ENCODE data around the gene SLC1A4. TPM values are rescaled to one million over a fixed set of nuclear protein-coding genes. Genes with fewer than 3 reads are reported as not detected.

SLC1A4 gene
- polyA plus RNA-seq, 3 donors, result 3.2 to 4.5 (median 4.4) TPM

DNA sequence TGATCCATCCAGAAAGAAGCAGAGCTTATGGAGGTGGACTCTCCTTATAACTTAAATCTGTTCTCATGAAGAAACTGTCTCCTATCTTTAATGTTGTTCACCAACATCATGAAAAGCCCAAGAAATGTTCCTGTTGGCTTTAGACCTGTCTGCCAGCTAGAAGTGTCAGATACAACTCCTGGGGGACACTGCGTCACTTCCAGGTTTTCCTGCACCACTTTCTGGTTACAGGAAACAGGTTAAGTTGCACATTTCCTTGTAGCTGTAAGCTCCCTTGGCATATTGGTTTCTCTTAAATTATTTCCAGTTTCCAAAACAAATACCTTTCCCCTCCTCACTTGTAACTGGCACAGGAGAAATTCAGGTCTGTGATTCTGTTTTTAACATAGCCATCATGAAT, 69.9 kb downstream of the SLC1A4 start:
- 20% methylated on average over 1 of the region's 1 CpG for WGBS (ENCODE audit: insufficient coverage)
- no peaks in the 10 kb centered on the region for H3K36me3 Mint-ChIP-seq
- Histone ChIP-seq H3K27ac (ENCODE audit: low read depth in 1 of 2, low read length in 2 of 2) (no peak overlapping the region), H3K36me3 (replicated peaks in 1 of 2; ENCODE audit: control insufficient read depth in 1 of 2, insufficient read depth in 2 of 2, low read length in 2 of 2) (no peaks in the 10 kb centered on the region), H3K4me3 (replicated peaks in 1 of 3; ENCODE audit: low read depth in 2 of 3, low read length in 3 of 3) (no peak overlapping the region), H3K9me3 (replicated peaks in 1 of 2; ENCODE audit: control insufficient read depth in 1 of 2, insufficient read depth in 1 of 2, low read length in 2 of 2) (no peaks in the 10 kb centered on the region), H3K4me2 (replicated peaks; ENCODE audit: extremely low read depth, low read length, poor library complexity, severe bottlenecking) (no peak overlapping the region), H3K79me2 (ENCODE audit: insufficient read depth, low read length) (peaks cover 67% of the 10 kb centered on the region), H3K27me3 (ENCODE audit: control insufficient read depth in 2 of 2, insufficient read depth in 2 of 2, low read length in 2 of 2) (no peaks in the 10 kb centered on the region), H3K4me1 (ENCODE audit: control insufficient read depth in 1 of 2, insufficient read depth in 2 of 2, low read length in 2 of 2) (peaks cover 29 to 37% of the 10 kb centered on the region in 2 donors), H3K9ac (ENCODE audit: insufficient read depth, low read length, poor library complexity, severe bottlenecking) (no peak overlapping the region), H2AFZ (ENCODE audit: insufficient read depth, low read depth, low read length, poor library complexity, severe bottlenecking) (no peak overlapping the region), H4K20me1 (ENCODE audit: insufficient read depth, low read length) (no peaks in the 10 kb centered on the region)
- intact Hi-C loops (cut with micrococcal nuclease), result no loop called here
- no peak overlapping the region for H3K4me3 Mint-ChIP-seq
- no peak for DNase-seq
- H3K4me1 Mint-ChIP-seq, result peaks cover 45% of the 10 kb centered on the region
- TF ChIP-seq, protein P1, sequence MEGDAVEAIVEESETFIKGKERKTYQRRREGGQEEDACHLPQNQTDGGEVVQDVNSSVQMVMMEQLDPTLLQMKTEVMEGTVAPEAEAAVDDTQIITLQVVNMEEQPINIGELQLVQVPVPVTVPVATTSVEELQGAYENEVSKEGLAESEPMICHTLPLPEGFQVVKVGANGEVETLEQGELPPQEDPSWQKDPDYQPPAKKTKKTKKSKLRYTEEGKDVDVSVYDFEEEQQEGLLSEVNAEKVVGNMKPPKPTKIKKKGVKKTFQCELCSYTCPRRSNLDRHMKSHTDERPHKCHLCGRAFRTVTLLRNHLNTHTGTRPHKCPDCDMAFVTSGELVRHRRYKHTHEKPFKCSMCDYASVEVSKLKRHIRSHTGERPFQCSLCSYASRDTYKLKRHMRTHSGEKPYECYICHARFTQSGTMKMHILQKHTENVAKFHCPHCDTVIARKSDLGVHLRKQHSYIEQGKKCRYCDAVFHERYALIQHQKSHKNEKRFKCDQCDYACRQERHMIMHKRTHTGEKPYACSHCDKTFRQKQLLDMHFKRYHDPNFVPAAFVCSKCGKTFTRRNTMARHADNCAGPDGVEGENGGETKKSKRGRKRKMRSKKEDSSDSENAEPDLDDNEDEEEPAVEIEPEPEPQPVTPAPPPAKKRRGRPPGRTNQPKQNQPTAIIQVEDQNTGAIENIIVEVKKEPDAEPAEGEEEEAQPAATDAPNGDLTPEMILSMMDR (IDR thresholded peaks at IDR 0.05), result no peak
- peaks cover 0 to 3% (median 0%) of the 10 kb centered on the region in 3 donors for H3K27me3 Mint-ChIP-seq (ENCODE audit: low read depth in 3 of 3)
- no peak overlapping the region for H3K27ac Mint-ChIP-seq
- peaks cover 0 to 2% (median 0%) of the 10 kb centered on the region in 7 donors for H3K9me3 Mint-ChIP-seq

DNA sequence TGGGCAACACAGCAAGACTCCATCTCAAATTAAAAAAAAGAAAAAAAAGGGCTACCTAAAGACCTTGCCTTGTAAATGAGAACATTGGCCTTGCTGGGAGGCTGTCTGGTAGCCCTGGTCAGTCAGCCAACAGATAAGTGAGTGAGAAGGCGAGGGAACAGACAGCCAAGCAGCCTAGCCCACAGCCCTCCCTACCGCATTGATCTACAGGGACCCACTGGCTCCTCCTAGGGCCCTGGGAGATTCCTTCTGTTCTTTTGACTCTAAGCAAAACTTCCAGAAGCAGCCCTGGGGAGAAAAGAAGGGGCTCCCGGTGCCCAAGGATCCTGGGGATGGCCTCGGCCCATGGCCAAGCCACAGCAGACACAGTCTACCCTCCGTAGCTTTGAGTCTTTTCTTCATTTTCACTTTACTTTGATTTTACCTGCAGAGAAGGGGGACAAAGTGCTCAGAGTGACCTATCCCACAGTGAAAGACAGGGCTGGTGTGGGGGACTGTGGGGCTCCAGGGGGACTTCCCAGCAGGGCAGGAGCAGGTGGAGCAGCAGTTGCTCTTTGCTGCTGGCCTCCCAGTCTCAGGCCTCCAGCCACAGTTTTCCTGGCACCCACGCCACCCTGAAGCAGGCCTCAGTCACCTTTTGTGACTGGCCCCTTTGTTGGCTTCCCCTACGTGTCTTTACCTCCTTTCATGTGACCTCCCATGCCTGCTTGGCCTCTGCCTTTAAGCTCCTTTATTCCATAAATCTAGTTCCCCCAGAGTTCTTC, 72.1 kb downstream of the SLC1A4 start:
- Histone ChIP-seq H4K20me1 (ENCODE audit: insufficient read depth, low read length) (no peaks in the 10 kb centered on the region), H2AFZ (ENCODE audit: insufficient read depth, low read depth, low read length, poor library complexity, severe bottlenecking) (no peak overlapping the region), H3K27me3 (ENCODE audit: control insufficient read depth in 2 of 2, insufficient read depth in 2 of 2, low read length in 2 of 2) (no peaks in the 10 kb centered on the region), H3K27ac (ENCODE audit: low read depth in 1 of 2, low read length in 2 of 2) (no peak overlapping the region), H3K9me3 (replicated peaks in 1 of 2; ENCODE audit: control insufficient read depth in 1 of 2, insufficient read depth in 1 of 2, low read length in 2 of 2) (no peaks in the 10 kb centered on the region), H3K4me2 (replicated peaks; ENCODE audit: extremely low read depth, low read length, poor library complexity, severe bottlenecking) (no peak overlapping the region), H3K79me2 (ENCODE audit: insufficient read depth, low read length) (peaks cover 49% of the 10 kb centered on the region), H3K4me3 (replicated peaks in 1 of 3; ENCODE audit: low read depth in 2 of 3, low read length in 3 of 3) (no peak overlapping the region), H3K36me3 (replicated peaks in 1 of 2; ENCODE audit: control insufficient read depth in 1 of 2, insufficient read depth in 2 of 2, low read length in 2 of 2) (no peaks in the 10 kb centered on the region), H3K4me1 (ENCODE audit: control insufficient read depth in 1 of 2, insufficient read depth in 2 of 2, low read length in 2 of 2) (peaks cover 34 to 39% of the 10 kb centered on the region in 2 donors), H3K9ac (ENCODE audit: insufficient read depth, low read length, poor library complexity, severe bottlenecking) (no peak overlapping the region)
- 100% methylated on average over 1 of the region's 7 CpGs for WGBS (ENCODE audit: insufficient coverage)
- Mint-ChIP-seq H3K4me1 (peaks cover 46% of the 10 kb centered on the region), H3K9me3 (no peaks in the 10 kb centered on the region), H3K36me3 (no peaks in the 10 kb centered on the region), H3K27ac (no peak overlapping the region), H3K27me3 (ENCODE audit: low read depth in 3 of 3) (peaks cover 0 to 3% (median 0%) of the 10 kb centered on the region in 3 donors), H3K4me3 (no peak overlapping the region)
- intact Hi-C loops (cut with micrococcal nuclease), result loop anchor here (10.0 kb wide), 2 partner anchors 163 to 373 kb away; partner anchors contain the start of genes ACTR2 (in 1 of the 2) and SPRED2 (in 1 of the 2)
- DNase-seq, result no peak
- TF ChIP-seq, protein P1 (IDR thresholded peaks at IDR 0.05), result no peak
